Cardiac fibroblast (primary cell): ENCODE results near the gene TMCO5A.

Experiments used
- DNase-seq, 2 donors: peaks; one replicate each; pipeline versions ENCODE4 v3.0.0 to v3.0.0-alpha.2; 2010; ENCODE audit warnings: low read depth in 2 of 2
- H3K4me3 ChIP-seq, 2 donors: replicated peaks in 1 of 2; 1 replicate in 1 of 2; 2 replicates in 1 of 2; pipeline ENCODE4 v1.5.1; 2011; ENCODE audit warnings: low read depth in 2 of 2, low read length in 2 of 2, mild to moderate bottlenecking in 2 of 2, moderate library complexity in 1 of 2
- TF ChIP-seq, protein P1 (sequence below): IDR thresholded peaks from one replicate; pipeline ENCODE4 v1.5.1; 2011; ENCODE audit warnings: low read depth, mild to moderate bottlenecking, low read length, inconsistent platforms

Gene TMCO5A

DNA sequence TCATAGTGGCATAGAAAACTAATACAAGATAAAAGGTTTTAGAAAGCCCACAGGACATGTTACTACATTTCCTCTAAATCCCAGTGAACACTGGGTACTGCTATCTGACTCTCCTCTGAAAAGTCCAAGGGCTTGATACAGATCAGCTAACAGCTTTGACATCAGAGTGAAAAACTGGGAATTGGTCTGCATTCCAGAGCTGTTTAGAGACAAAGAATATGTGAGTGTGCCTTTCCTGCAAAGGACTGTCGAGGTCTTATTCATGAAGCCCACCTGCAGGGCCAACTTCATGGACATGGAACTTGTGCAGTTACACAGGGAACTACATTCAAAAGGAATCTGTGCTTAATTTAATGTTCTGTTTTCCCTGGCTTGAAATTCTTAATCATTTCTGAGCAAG is 5.2 kb upstream of the TMCO5A start:
- TF ChIP-seq, protein P1, sequence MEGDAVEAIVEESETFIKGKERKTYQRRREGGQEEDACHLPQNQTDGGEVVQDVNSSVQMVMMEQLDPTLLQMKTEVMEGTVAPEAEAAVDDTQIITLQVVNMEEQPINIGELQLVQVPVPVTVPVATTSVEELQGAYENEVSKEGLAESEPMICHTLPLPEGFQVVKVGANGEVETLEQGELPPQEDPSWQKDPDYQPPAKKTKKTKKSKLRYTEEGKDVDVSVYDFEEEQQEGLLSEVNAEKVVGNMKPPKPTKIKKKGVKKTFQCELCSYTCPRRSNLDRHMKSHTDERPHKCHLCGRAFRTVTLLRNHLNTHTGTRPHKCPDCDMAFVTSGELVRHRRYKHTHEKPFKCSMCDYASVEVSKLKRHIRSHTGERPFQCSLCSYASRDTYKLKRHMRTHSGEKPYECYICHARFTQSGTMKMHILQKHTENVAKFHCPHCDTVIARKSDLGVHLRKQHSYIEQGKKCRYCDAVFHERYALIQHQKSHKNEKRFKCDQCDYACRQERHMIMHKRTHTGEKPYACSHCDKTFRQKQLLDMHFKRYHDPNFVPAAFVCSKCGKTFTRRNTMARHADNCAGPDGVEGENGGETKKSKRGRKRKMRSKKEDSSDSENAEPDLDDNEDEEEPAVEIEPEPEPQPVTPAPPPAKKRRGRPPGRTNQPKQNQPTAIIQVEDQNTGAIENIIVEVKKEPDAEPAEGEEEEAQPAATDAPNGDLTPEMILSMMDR, result no peak
- no peak overlapping the region for H3K4me3 ChIP-seq
- no peak for DNase-seq

DNA sequence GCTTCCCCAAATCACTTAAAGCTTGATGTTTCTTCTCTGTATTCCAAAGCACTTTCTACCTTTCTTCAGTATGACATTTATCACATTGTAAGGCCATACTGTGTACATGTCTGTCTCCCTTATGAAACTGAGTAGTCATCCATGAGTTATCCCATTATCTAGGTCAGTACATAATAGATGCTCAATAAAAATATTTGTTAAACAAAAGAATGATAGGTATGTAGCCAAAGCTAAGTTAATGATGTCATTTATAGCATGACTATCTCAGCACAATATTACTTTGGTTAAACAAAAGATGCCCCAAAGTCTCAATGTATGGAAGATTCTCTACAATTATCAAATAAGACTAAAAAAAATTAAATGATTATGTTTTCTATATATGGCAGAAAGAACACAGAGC is 3.1 kb upstream of the TMCO5A start:
- DNase-seq, result peak in 1 of 2 donors; percentile 42
- TF ChIP-seq, protein P1, result no peak
- no peak overlapping the region for H3K4me3 ChIP-seq

DNA sequence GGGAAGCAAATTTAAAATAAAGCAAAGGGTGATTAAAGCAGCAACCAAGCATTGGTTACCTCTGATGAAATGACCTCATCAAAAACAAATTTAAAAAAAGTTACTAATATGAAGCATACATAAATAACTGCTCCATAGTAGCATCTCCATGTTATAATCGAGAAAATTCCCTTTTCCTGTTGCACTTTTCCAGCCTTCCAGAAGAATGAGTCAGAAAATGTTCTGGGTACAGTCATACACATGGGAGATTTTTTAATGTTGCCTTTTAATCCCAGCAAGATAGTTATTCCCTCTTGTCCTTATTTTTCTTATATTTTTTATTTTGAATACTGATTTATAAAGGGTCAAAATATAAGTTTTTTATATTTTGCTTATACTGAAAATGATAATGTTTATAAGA is 2.6 kb upstream of the TMCO5A start:
- peak; percentile 27 to 32 for DNase-seq
- TF ChIP-seq, protein P1, result no peak
- H3K4me3 ChIP-seq, result no peak overlapping the region

DNA sequence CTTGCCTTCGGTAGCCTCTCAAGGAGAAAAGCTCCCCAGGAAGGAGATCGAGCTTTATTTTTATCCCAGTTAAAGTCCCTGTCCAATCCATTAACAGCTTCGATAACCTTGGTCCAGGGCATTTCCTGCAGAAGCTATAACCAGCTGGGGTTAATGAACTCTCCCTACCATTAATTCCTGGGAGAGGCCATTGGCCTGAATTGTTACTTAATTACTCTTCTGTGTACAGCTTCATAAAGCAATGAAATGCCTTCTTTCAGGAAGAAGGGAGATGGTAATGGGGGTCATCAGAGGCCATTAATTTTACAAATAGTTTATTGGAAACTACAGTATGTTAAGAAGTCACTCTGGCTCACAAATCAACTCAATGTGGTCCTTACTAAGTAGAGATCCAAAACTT is 1.9 kb upstream of the TMCO5A start:
- TF ChIP-seq, protein P1, result no peak
- no peak overlapping the region for H3K4me3 ChIP-seq
- no peak for DNase-seq

DNA sequence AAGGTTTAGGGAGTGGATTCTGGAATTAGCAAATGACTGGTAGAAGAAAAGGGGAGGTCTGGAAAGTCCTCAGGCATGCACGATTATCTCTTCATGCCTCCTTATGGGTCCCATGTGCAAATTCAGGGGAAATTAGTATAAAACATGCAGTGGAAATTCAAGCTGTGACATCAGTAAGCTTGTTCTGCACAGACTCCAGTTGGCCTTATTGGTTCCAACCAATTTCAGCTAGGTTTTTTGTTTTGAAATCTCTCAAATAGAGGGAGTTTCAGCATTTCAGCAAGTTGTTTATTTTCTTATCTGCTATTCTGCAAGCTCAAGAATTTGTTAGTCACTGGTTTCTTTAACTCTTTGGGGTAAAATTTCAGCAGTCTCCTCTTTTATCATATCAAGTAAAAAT is 774 bp upstream of the TMCO5A start:
- TF ChIP-seq, protein P1, result no peak
- peak; percentile 57 to 81 for DNase-seq
- no peak overlapping the region for H3K4me3 ChIP-seq

DNA sequence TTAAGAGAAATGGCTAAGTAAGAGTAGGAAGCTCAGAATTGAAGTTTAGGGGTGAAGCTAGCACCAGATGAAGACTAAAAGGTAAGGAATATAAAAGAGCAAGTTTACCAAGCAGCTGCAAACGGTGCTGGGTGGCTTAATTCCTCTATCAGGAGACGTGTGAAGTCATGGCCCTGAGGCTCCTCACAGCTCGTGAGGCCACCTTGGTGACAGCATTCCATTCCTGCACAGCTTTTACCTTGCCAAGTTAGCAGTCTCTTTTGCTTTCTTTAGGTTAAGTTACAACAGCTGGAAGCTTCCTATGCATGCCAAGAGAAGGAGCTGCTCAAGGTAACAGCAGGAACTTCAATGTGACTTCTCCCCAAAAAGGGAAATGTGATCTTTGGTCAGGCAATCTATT is 6.4 kb downstream of the TMCO5A start:
- TF ChIP-seq, protein P1, result no peak
- no peak for DNase-seq
- H3K4me3 ChIP-seq, result no peak overlapping the region

DNA sequence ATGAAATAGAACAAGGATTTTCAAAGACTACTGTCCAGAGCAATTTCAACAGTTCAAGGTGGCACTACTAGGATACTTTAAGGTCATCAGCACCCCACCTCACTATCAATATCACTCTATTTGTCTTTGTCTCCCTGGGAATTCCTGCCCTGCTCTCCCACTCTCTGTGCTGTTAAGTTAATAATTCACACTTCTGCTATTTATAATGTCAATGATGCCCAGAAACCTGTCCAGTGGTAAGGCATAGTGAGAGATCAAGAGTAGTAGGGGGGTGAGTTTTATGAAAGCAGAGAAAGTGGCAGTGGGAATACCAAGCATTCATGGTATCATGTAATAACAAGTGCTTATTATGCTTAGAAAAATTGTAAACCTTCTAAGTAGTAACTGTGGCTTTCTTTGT is 7.3 kb downstream of the TMCO5A start:
- TF ChIP-seq, protein P1, result no peak

More for the DNA sequence above, 7.3 kb downstream of the TMCO5A start:
- H3K4me3 ChIP-seq, result no peak overlapping the region
- DNase-seq, result no peak
